Kidney capillary endothelial cell (primary cell): Measurements from ENCODE around the gene KCTD1.

ENCODE experiments used
- DNase-seq: peaks from one replicate; pipeline ENCODE4 v3.0.0-alpha.2; 2018; ENCODE audit warnings: low spot score

KCTD1 gene

DNA sequence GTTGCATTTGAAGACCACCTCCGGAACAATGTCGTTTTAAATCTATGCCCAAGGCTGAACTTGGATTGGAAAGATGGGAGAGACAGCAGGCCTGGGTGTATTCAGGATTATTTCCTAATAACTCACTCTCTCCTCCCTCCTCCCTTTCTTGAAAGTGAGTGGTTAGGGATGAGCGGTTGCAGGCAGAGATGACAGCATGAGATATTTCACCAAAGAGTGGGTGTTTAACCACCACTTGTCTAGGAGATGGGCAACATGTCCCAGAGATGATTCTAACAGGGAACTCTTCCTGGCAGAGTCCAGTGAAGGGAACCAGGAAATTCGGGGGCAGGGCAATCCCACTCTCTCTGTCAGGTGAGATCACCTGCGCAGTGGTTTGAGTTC, 123.2 kb downstream of the KCTD1 start:
- no peak for DNase-seq

DNA sequence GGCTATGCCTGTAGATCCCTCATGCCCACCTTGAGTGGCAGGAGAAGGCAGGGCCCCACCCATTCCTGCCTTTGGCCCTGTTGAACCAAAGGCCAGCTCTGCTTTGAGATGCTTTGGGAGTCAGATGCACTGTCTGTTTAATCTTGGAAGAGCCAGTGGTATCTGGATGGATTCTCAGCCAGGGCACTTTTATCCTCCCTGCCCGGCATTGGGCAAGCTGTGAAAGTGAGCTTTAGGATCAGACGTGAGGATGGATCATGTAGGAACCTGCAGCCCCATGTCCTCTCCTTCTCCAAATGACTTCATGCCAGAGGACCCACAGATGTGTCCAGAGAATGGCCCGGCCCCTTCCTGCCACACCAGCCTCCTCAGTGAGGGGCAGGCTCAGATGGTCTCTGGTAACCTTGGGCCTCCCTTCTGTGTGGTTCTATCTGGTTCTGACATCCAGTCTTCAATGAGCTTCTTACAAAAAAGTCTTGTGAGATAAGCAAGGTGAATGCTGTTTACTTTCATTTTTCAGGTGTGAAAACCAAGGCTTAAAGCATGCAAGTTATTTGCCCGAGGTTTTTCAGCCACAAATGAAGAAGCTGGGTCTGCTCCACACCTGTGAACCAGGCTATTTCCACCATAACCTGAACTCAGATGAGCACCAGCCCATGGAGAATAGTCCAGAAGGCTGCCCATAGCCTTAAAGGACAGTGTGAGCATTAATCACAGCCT, 123.8 kb downstream of the KCTD1 start:
- no peak for DNase-seq

DNA sequence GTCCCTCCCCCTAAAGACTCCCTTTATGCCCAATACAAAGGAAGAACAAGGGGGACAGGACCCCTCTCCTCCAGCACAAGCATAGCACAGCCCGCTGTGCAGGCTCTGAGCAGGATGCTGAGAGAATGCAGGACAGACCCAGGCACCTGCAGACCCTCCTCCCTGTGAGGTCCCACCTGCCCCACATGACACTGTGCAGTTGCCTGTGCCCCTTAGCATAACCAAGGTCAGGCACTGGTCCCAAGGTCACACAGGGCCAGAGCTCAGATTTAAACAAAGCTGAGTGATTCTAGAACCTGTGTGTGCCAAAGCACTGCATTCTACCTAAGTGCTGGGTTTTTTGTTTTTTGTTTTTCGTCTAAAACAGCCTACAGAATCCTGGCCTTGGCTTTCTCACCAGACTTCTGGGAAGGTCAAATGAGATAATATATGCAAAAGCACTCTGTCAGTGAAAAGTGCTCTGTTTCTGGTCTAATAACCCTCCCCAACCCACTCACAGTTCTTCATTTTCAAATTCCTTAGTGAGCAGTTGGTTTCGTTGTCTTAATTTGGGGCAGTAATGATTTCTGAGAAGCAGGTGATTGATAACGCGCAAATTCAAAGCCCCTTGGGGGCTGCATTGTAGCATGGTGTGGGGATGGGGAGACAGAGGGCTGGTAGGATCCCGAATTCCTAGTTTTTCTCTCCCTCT, 125.7 kb downstream of the KCTD1 start:
- DNase-seq, result no peak

DNA sequence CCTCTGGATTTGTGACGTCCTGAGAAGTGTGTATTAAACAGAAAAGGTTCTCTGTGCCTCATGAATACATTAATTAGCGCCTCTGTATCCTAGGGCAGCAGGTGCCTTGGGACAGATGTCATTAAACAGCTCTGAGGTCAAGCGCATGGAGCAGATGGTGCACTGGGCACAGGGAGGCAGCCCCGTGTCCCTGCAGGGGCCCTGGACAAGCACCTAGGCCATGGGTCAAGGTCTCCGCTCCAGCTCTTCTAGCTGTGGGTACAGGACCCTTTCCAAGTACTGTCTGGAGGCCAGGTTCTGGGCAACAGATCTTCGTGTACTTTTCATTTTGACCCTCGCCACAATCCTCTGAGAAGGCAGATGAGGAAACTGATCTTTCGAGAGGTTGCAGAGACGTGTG, 126.4 kb downstream of the KCTD1 start:
- no peak for DNase-seq

DNA sequence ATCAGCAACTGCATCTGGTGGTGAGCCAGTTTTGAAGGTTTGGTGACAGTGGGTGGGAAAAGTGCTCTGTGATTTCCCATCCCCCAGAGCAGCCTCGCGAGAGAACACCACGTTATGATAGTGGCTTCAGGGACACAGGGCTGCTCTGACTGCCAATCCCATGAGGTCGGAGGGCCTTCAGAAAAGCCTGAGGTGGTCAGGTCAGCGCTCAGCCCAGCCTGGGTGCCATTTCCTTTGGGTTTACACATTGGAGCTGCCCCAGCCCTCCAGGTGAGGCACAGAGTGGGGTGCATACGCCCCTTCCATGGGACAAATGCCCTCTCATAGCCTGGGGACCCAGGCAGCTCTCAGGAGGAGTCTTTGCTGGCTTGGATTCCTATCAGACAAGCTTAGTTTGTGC, 126.8 kb downstream of the KCTD1 start:
- DNase-seq, result no peak

DNA sequence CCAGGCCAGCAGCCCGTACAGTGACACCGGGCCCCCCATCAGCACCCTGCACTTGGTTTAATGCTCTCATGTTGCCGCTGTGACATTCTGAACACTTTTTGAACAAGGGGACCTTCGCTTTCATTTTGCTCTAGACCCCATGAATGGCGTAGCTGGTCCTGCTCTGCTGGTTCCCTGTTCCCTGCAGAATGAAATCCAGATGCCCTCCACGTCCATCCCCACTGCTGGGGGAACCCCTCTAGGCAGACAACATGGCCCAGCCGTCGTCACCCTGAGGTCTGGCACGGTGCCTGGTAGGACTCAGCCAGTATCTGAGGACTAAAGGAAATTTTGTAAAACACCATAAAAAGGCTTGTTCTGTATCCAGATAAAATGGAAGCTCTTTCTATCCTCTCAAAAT, 128.6 kb downstream of the KCTD1 start:
- DNase-seq, result no peak

DNA sequence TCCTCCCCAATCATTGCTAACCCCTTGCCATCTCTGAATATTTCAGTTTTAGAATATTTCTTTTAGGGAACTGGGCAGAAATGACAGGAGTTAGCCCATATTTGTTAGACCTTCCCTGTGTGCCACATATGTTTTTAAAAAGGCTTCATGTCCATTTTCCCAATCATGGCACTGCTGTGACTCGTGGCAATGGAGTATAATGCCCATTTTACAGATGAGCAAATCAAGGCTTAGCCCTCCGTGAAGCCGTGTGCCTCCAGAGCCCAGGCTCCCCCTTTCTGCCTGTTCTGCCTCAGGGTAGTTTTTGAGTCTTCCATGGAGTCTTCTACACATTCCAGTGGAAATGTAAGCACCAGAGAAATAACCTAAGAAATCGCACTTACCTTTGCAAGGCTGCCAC, 130.1 kb downstream of the KCTD1 start:
- no peak for DNase-seq

DNA sequence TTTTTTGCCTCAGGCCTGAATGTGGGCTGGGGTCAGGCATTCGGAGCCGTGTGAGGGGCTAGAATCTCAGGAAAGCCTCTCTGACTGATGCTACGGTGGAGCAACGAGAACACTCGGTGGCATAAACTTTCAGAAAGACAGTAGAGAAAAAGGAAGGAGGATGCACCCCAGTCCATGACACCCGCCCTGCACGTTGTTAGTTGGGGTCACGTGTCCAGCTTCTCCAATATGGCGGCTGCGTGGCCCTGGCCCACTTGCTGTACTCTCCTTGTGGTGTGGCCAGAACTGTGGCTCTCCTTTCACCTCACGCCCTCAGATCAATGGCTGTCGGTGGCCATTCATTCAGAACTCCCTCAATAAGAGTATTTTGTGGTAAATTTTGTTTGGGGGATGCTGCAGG, 131.2 kb downstream of the KCTD1 start:
- no peak for DNase-seq

DNA sequence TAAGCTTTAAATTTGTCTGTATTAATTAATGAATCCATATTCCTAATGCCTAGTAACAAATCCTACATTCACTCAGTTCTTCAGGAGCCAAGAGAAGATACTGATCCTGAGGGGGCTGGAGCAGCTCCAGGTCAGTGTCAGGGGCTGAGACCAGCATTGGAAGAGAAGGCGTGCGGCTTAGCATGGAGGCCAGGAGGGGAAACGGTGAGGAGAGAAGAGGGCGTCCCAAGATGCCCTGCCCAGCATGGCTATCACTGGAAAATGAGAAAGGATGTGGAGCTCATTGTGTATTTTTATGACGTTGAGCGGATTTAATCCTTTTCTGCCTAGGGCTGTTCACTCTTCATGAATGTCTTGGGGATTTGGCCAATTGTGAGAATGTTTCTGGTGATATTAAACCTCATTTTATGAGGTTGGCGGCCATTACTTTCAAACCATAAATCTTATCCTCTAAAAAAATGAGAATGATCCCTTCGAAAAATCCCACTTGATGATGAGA, 131.7 kb downstream of the KCTD1 start:
- no peak for DNase-seq

DNA sequence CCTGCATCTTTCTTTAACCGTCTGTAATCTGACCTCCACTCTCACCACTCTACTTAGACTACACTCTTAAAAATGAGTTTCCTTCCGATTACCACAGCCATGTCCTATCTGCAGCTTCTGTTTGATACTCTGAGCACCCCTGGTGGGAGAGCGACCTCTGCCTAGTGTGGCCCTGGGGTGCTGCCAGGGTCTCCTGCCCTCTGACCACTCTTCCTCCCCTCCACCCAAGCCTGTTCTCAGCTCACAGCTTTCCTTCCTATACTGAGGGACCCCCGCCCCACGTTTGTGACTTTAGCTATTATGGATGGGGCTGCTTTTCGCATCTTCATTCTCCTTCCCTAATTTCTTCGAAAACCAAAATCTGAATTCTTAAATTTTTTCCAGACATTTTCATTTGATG, 132.7 kb downstream of the KCTD1 start:
- no peak for DNase-seq

DNA sequence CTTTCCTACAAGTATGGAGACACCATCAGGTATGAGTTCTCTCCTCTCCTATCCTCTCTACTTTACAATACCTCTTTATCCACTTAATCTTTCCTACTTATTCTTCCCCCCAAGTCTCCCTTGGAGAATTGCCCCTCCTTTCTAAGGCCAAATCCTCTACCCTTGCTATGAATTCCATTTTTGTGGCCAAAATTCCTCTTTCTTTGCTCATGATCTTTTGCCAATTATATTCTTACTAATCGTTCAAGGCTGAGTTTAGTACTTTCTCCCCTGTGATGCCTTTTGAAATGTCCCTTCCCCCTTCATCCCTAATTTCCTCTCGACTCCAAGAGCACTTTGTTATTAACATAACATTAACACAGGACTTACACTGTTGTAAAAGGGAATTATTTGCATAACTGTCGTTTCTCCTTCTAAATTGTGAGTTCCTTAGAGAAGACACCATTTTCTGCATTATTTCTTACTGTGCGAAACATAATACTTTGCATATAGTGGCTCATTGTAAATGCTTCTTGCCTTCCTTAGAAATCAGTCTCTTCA, 133.4 kb downstream of the KCTD1 start:
- no peak for DNase-seq

DNA sequence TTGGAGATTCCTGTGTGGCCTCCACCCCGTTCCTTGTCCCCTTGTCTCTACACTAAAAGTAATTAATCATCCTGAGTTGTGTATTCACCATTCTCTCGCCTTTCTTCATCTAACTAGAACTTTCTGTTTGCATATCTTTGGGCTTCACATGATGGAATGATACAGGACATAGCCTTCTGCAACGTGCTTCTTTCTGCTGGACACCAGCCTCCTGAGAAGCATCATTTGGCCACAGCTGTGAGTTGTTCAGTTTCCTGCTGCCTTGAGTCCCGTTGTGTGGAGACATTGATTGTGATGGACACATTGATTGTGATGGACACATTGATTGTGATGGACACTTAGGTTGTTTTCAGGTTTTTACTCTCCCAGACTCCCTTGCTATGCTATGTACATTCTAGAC, 139.3 kb downstream of the KCTD1 start:
- no peak for DNase-seq

DNA sequence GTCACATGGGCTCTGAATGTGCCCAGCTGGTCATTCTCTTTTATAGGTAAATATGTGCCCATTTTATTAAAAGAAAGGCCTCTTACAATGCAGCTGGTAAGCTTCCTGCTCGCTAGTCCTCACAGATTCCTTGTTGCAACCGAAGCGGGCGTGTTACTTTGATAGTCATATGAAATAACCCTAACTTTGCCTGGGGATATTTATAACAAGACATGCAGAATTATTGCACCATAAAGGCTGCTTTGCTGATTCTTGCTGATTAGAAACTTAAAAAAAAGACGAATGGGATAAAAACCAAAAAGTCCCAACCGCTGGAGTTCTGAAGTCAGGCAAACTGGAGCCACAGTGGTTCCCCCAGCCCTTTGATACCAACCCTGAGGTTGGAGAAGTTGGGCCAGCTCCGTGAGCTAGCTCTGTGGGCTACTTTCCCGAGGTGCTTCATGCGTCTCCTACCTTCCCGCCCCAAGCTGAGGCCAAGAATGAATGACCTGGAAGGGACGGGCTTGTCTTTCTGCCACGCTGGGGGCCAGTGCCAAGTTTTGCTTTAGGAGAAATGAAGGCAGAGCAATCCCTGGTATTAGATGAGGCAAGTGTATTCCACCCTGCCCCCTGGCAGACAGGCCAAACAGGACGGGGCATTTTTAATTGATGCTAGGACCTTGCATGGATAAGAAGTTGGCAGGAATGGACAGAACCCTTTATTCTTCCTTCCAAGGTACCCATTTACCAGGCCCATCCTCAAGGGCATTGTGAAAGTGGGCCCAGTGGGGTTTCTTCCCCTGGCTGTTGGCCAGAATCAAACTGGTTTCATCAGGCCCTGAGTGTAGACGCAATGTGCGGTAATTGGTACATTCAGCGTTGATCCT, 140.4 kb downstream of the KCTD1 start:
- DNase-seq, result no peak

DNA sequence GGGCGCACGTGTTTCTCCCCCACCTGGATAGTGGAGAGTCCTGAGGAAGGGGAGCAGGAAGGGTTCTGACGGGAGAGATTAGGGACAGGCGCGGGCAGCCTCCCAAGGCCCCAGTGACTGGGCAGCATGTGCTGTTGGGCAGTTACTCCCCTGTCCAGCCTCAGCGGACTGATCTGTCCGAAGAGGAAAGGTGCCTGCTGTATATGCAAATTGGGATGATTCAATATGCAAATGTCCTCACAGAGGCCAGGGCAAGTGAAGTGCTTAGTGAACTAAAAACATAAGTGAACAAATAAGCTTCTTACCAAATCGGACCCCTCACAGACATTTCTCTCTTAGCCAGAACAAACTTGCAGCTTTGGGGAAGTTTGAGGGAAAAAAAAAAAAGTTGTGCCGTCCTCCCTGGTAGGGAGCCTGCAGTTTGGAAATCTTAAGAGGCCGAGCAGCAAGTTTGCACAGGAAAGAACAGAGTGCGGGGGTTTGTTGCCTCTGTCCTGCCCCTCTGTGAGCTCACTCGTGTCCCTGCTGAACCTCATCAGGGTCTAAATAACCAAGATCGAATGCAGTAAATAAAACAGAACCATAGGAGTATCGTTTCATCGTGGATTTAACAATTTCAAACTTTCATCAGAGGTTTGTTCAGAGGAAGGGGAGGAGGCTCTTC, 141.4 kb downstream of the KCTD1 start:
- DNase-seq, result no peak

DNA sequence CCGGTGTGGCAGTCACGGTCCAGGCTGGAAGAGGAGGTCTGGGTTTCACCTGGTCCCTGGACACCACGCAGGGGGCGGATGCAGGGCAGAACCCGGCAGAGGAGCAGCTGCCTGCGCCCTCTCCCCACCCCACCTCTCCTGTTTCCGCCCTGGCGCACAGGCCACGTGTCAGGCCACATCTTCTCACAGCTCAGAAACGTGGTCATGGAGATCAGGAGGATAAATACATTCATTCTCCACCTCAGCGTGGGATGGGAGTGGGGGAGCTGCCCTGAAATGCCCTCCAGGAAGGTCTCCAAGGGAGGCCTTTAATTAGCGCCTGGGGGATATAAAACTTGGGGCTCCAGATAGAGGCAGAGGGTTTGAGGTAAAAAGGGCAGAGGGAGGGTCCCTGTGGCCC, 142.0 kb downstream of the KCTD1 start:
- no peak for DNase-seq

DNA sequence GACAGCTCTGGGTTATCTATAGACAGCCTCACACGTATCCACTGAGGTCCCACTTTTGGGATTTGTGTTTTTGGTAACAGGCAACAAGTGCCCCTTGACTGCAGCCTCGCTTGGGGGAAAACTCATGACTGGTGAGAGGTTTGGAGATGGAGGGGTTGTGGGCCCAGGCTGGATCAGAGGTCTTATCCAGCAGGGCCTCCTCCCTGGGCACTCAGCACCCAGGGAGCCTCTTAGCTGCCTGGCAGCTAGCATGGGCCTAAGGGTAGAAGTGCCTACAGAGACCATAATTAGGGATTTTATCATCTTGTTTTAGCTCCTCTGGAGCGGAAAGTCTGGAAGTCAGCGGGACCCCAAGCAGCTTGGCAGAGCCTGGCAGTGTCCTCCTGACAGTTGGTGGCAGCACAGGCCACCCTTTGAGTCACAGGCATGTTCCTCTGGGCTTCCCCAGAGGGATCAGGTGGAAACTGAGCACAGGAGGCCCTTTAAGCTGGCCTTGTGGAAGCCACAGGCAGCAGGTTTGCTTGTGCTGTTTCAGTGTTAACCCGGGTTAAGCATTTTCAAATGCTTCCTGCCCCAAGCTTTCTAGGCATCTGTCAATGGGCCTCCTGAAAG, 143.1 kb downstream of the KCTD1 start:
- no peak for DNase-seq
